Measurements from ENCODE around the gene MOCOS.

Gene MOCOS

GRCh38 chr18:36186461-36187192 is 670 bp upstream of the MOCOS start:
- no peak for DNase-seq
- in situ Hi-C loops (cut with HindIII; ENCODE audit: low pct_ligation_motif_present, low sequenced_read_pairs): no loop called here
- Histone ChIP-seq H3K27ac (no peak overlapping the region), H3K36me3 (replicated peaks) (no peaks in the 10 kb centered on the region), H3K27me3 (replicated peaks) (no peaks in the 10 kb centered on the region), H3K4me3 (ENCODE audit: low read depth, low read length) (peak overlapping the region; percentile 79)
- TF ChIP-seq CTCF (IDR thresholded peaks at IDR 0.05; ENCODE audit: low read depth, low read length, missing control alignments): no peak

GRCh38 chr18:36187826-36188721 is 777 bp downstream of the MOCOS start:
- in situ Hi-C loops (cut with HindIII; ENCODE audit: low pct_ligation_motif_present, low sequenced_read_pairs): no loop called here
- DNase-seq: no peak
- Histone ChIP-seq H3K27me3 (replicated peaks) (no peaks in the 10 kb centered on the region), H3K36me3 (replicated peaks) (no peaks in the 10 kb centered on the region), H3K4me3 (ENCODE audit: low read depth, low read length) (peak overlapping the region; percentile 79), H3K27ac (no peak overlapping the region)
- no peak for TF ChIP-seq CTCF (IDR thresholded peaks at IDR 0.05; ENCODE audit: low read depth, low read length, missing control alignments)

GRCh38 chr18:36188916-36189315 is 1.6 kb downstream of the MOCOS start:
- in situ Hi-C loops (cut with HindIII; ENCODE audit: low pct_ligation_motif_present, low sequenced_read_pairs): no loop called here
- TF ChIP-seq CTCF (IDR thresholded peaks at IDR 0.05; ENCODE audit: low read depth, low read length, missing control alignments): no peak
- H3K4me3 ChIP-seq (ENCODE audit: low read depth, low read length): no peak overlapping the region
- no peak for DNase-seq
- H3K27ac ChIP-seq: no peak overlapping the region
- H3K36me3 ChIP-seq (replicated peaks): no peaks in the 10 kb centered on the region
- no peaks in the 10 kb centered on the region for H3K27me3 ChIP-seq (replicated peaks)

GRCh38 chr18:36189486-36189885 is 2.2 kb downstream of the MOCOS start:
- in situ Hi-C loops (cut with HindIII; ENCODE audit: low pct_ligation_motif_present, low sequenced_read_pairs): no loop called here

GRCh38 chr18:36191286-36191685 is 4.0 kb downstream of the MOCOS start:
- Histone ChIP-seq H3K27ac (no peak overlapping the region), H3K36me3 (replicated peaks) (no peaks in the 10 kb centered on the region), H3K4me3 (ENCODE audit: low read depth, low read length) (no peak overlapping the region), H3K27me3 (replicated peaks) (no peaks in the 10 kb centered on the region)
- in situ Hi-C loops (cut with HindIII; ENCODE audit: low pct_ligation_motif_present, low sequenced_read_pairs): no loop called here
- no peak for TF ChIP-seq CTCF (IDR thresholded peaks at IDR 0.05; ENCODE audit: low read depth, low read length, missing control alignments)
- no peak for DNase-seq

More at GRCh38 chr18:36189486-36189885, 2.2 kb downstream of the MOCOS start:
- Histone ChIP-seq H3K27ac (no peak overlapping the region), H3K4me3 (ENCODE audit: low read depth, low read length) (no peak overlapping the region), H3K36me3 (replicated peaks) (no peaks in the 10 kb centered on the region), H3K27me3 (replicated peaks) (no peaks in the 10 kb centered on the region)
- no peak for DNase-seq
- TF ChIP-seq CTCF (IDR thresholded peaks at IDR 0.05; ENCODE audit: low read depth, low read length, missing control alignments): no peak
